Left kidney (tissue), 8 donors: ENCODE data around the gene BCL10. TPM values are rescaled to one million over a fixed set of nuclear protein-coding genes. Genes with fewer than 3 reads are reported as not detected.

Experiments used
- DNase-seq: peaks from one replicate; pipeline ENCODE4 v3.0.0-alpha.2; 2013
- long read RNA-seq, 8 donors: transcript quantifications; one replicate each; lab custom pipeline, GENCODE V29; 2026
- polyA plus RNA-seq: library from polyadenylated mRNA; unstranded; fragments of 120-200 nt; gene quantifications from one replicate; pipeline ENCODE4 v1.2.1, GENCODE V29; 2013; ENCODE audit not compliant: insufficient read length

The BCL10 gene
- polyA plus RNA-seq: 24.2 TPM
- long read RNA-seq, donor 1, transcript BCL10-203 (3 exons, 2,833 nt): major isoform, 13 of 16 reads
- long read RNA-seq, donor 1, partial matches to known transcripts: 0 of 16 reads
- long read RNA-seq, donor 1, other reads (novel, unspliced or antisense): 0 of 16 reads
- long read RNA-seq, donor 2, transcript BCL10-203 (3 exons, 2,833 nt): major isoform, 14 of 15 reads
- long read RNA-seq, donor 2, partial matches to known transcripts: 0 of 15 reads
- long read RNA-seq, donor 2, other reads (novel, unspliced or antisense): 0 of 15 reads
- long read RNA-seq, donor 3, transcript BCL10-203 (3 exons, 2,833 nt): major isoform, 9 of 9 reads
- long read RNA-seq, donor 3, partial matches to known transcripts: 0 of 9 reads
- long read RNA-seq, donor 3, other reads (novel, unspliced or antisense): 0 of 9 reads
- long read RNA-seq, donor 4, partial matches to known transcripts: 0 of 1 reads
- long read RNA-seq, donor 4, other reads (novel, unspliced or antisense): 0 of 1 reads
- long read RNA-seq, donor 5, transcript BCL10-203 (3 exons, 2,833 nt): major isoform, 13 of 13 reads
- long read RNA-seq, donor 5, partial matches to known transcripts: 0 of 13 reads
- long read RNA-seq, donor 5, other reads (novel, unspliced or antisense): 0 of 13 reads
- long read RNA-seq, donor 6, transcript BCL10-203 (3 exons, 2,833 nt): major isoform, 6 of 6 reads
- long read RNA-seq, donor 6, partial matches to known transcripts: 0 of 6 reads
- long read RNA-seq, donor 6, other reads (novel, unspliced or antisense): 0 of 6 reads
- long read RNA-seq, donor 7, transcript BCL10-203 (3 exons, 2,833 nt): major isoform, 8 of 10 reads
- long read RNA-seq, donor 7, partial matches to known transcripts: 0 of 10 reads
- long read RNA-seq, donor 7, other reads (novel, unspliced or antisense): 0 of 10 reads
- long read RNA-seq, donor 8, transcript BCL10-203 (3 exons, 2,833 nt): major isoform, 5 of 6 reads
- long read RNA-seq, donor 8, partial matches to known transcripts: 0 of 6 reads
- long read RNA-seq, donor 8, other reads (novel, unspliced or antisense): 0 of 6 reads

GRCh38 chr1:85276215-85276977 lies at the start of gene BCL10:
BCL10 (minus strand) TSS chr1:85276632; CDS start chr1:85276352, 280 bp downstream.
- DNase-seq: peak; percentile 97

- no peak for DNase-seq
These were observed 49.5 kb upstream of the BCL10 start for GRCh38 chr1:85325920-85326319.

- DNase-seq: no peak
These were observed 47.3 kb upstream of the BCL10 start for GRCh38 chr1:85323770-85324169.

- no peak for DNase-seq
These were observed 46.2 kb upstream of the BCL10 start for GRCh38 chr1:85322655-85323054.

- DNase-seq: no peak
These were observed 45.0 kb upstream of the BCL10 start for GRCh38 chr1:85321237-85321964.

GRCh38 chr1:85320371-85321131 lies 44.1 kb upstream of the BCL10 start:
- DNase-seq: no peak

GRCh38 chr1:85319931-85320330 lies 43.5 kb upstream of the BCL10 start:
- DNase-seq: no peak

- no peak for DNase-seq
These were observed 43.1 kb upstream of the BCL10 start for GRCh38 chr1:85319491-85319890.

- DNase-seq: no peak
These were observed 41.8 kb upstream of the BCL10 start for GRCh38 chr1:85318217-85318616.

- no peak for DNase-seq
These were observed 41.1 kb upstream of the BCL10 start for GRCh38 chr1:85317560-85317959.

GRCh38 chr1:85316321-85316720 lies 39.9 kb upstream of the BCL10 start:
- DNase-seq: no peak

GRCh38 chr1:85315789-85316188 lies 39.4 kb upstream of the BCL10 start:
- no peak for DNase-seq

- DNase-seq: no peak
These were observed 38.3 kb upstream of the BCL10 start for GRCh38 chr1:85314726-85315125.

GRCh38 chr1:85313888-85314696 lies 37.7 kb upstream of the BCL10 start:
- no peak for DNase-seq

GRCh38 chr1:85311818-85312217 lies 35.4 kb upstream of the BCL10 start:
- DNase-seq: no peak

GRCh38 chr1:85308833-85309350 lies 32.5 kb upstream of the BCL10 start:
- no peak for DNase-seq

- DNase-seq: peak; percentile 89
These were observed 31.8 kb upstream of the BCL10 start for GRCh38 chr1:85307987-85308832.

- DNase-seq: no peak
These were observed 29.8 kb upstream of the BCL10 start for GRCh38 chr1:85306236-85306635.
